Daoy (cell line): ENCODE results near the gene KRT79. TPM values are rescaled to one million over a fixed set of nuclear protein-coding genes. Genes with fewer than 3 reads are reported as not detected.
A peak's percentile ranks its signal among the peaks of the same experiment; 100 is the strongest.

Source experiments
- DNase-seq: peaks from one replicate; pipeline ENCODE4 v3.0.0-alpha.2; 2015; ENCODE audit warnings: low read depth
- total RNA-seq: library from RNA; depleted of rRNA; stranded (reverse); fragments of >200 nt; shearing (Covaris generic); gene quantifications from 2 replicates; pipeline ENCODE4 v1.2.3, GENCODE V29; 2014

KRT79 gene
- total RNA-seq, 1 experiment from 2014 or later, result 2.6 TPM

- peak; percentile 34 for DNase-seq
Measured at GRCh38 chr12:52835271-52836041, 1.3 kb upstream of the KRT79 start.

GRCh38 chr12:52834727-52835001 lies 553 bp upstream of the KRT79 start:
- no peak for DNase-seq

GRCh38 chr12:52832985-52833905 lies 866 bp downstream of the KRT79 start:
- DNase-seq, result no peak

GRCh38 chr12:52832451-52832850 lies 1.7 kb downstream of the KRT79 start:
- DNase-seq, result no peak

GRCh38 chr12:52831251-52831650 lies 2.9 kb downstream of the KRT79 start:
- DNase-seq, result no peak

GRCh38 chr12:52829986-52830770 lies 3.9 kb downstream of the KRT79 start:
- DNase-seq, result no peak

GRCh38 chr12:52828591-52829021 lies 5.5 kb downstream of the KRT79 start:
- DNase-seq, result no peak

- DNase-seq, result no peak
Measured at GRCh38 chr12:52828156-52828555, 6.0 kb downstream of the KRT79 start.

GRCh38 chr12:52827499-52828090 lies 6.5 kb downstream of the KRT79 start:
- no peak for DNase-seq

- DNase-seq, result no peak
Measured at GRCh38 chr12:52826611-52827498, 7.3 kb downstream of the KRT79 start.

- DNase-seq, result no peak
Measured at GRCh38 chr12:52825961-52826360, 8.2 kb downstream of the KRT79 start.

- no peak for DNase-seq
Measured at GRCh38 chr12:52824741-52825410, 9.2 kb downstream of the KRT79 start.

GRCh38 chr12:52823761-52824450 lies 10.2 kb downstream of the KRT79 start:
- DNase-seq, result no peak

GRCh38 chr12:52822771-52823510 lies 11.2 kb downstream of the KRT79 start:
- no peak for DNase-seq

- DNase-seq, result no peak
Measured at GRCh38 chr12:52821826-52822660, 12.1 kb downstream of the KRT79 start.

GRCh38 chr12:52821071-52821730 lies 12.9 kb downstream of the KRT79 start:
- no peak for DNase-seq

GRCh38 chr12:52820521-52820920 lies 13.6 kb downstream of the KRT79 start:
- DNase-seq, result no peak
